AG04450 (cell line): ENCODE results near the gene EHMT1. TPM values are rescaled to one million over a fixed set of nuclear protein-coding genes. Genes with fewer than 3 reads are reported as not detected.

ENCODE experiments used
- CTCF ChIA-PET: fragments of 300-600, 350-600 bp; formaldehyde crosslinking; extraction: SDS; loops from one replicate; lab custom pipeline; 2022; ENCODE audit warnings: antibody characterized with exemption, inconsistent platforms; lab: Charles Lee
- POLR2A ChIA-PET: fragments of 350-600 bp; formaldehyde crosslinking; extraction: SDS; loops from one replicate; lab custom pipeline; 2021; ENCODE audit warnings: antibody characterized with exemption, inconsistent platforms; lab: Yijun Ruan, JAX
- DNase-seq: peaks from one replicate; pipeline ENCODE4 v3.0.0-alpha.2; 2011; ENCODE audit warnings: low read depth, low spot score
- H3K27ac ChIP-seq: one replicate; pipeline ENCODE4 v1.5.1; 2012; ENCODE audit warnings: low read depth, low read length, control low read depth
- H3K27me3 ChIP-seq: one replicate; pipeline ENCODE4 v1.6.0; 2012; ENCODE audit warnings: low read length; ENCODE audit not compliant: control insufficient read depth, insufficient read depth
- H3K4me3 ChIP-seq: 2 replicates; pipeline ENCODE4 v1.5.1; 2011; ENCODE audit warnings: mild to moderate bottlenecking, low read depth, low read length, control low read depth
- H3K9me3 ChIP-seq: 2 replicates; pipeline ENCODE4 v1.5.1; 2012; ENCODE audit warnings: low read length; ENCODE audit not compliant: control insufficient read depth, insufficient read depth
- polyA plus RNA-seq: library from polyadenylated mRNA; depleted of rRNA; stranded (reverse); fragments of >200 nt; gene quantifications from 2 replicates; pipeline ENCODE4 v1.2.3, GENCODE V29; 2011
- TF ChIP-seq, protein P1 (sequence below): IDR thresholded peaks from 2 replicates; pipeline ENCODE4 v1.5.1; 2011; ENCODE audit warnings: low read depth, low read length, control low read depth, inconsistent platforms

The EHMT1 gene
- polyA plus RNA-seq, 1 experiment, result 26.1 TPM

DNA sequence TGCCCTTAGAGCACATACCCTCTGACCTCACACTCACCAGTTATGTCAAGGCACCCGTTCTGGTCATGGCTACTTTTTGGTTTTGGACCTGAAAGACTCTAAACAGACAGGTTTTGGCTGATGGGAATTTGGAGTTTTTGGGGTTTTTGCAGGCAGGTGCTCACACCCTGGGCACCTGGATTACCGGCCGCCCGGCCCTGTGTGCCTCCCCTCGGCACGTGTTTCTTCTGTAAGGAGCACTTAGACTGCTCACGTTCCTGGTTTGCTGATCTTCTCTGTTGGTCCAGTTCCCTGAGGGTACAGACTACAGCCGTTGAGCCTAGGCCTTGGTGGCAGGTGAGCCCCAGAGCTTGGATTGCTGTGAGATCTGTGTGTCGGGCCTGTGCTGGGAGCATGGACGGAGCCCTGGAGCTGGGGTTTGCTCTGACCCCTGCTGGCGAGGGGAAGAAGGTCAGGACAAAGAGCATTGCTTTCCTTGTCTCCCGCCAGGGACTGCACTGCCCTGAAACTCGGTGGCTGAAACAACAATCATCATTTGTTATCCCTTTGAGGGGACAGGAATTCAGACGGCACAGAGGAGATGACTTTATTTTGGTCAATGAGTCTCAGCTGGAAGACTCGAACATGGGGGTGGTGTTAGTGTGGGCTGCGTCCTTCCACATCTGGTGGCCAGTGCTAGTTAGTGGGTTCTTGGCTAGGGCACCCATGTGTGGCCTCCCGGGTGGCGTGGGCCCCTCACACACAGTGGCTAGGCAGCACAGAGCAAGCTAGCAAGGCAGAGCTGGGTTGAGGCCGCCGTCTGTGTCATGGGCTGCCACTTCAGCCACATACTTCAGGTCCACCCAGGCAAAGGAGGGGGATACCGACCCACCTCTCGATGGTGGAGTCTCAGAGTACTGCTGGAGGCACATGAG, 76.4 kb downstream of the EHMT1 start:
- H3K4me3 ChIP-seq, result no peak overlapping the region

GRCh38 chr9:137696136-137696925, 77.5 kb downstream of the EHMT1 start:
- TF ChIP-seq, protein P1, sequence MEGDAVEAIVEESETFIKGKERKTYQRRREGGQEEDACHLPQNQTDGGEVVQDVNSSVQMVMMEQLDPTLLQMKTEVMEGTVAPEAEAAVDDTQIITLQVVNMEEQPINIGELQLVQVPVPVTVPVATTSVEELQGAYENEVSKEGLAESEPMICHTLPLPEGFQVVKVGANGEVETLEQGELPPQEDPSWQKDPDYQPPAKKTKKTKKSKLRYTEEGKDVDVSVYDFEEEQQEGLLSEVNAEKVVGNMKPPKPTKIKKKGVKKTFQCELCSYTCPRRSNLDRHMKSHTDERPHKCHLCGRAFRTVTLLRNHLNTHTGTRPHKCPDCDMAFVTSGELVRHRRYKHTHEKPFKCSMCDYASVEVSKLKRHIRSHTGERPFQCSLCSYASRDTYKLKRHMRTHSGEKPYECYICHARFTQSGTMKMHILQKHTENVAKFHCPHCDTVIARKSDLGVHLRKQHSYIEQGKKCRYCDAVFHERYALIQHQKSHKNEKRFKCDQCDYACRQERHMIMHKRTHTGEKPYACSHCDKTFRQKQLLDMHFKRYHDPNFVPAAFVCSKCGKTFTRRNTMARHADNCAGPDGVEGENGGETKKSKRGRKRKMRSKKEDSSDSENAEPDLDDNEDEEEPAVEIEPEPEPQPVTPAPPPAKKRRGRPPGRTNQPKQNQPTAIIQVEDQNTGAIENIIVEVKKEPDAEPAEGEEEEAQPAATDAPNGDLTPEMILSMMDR, result no peak
- no peak for DNase-seq
- H3K4me3 ChIP-seq, result no peak overlapping the region
- H3K27me3 ChIP-seq, result no peaks in the 10 kb centered on the region
- ChIA-PET CTCF (interaction anchor here (1.0 to 1.4 kb wide), 2 partner anchors 23 to 25 kb away, joined by 4 to 5 read pairs; no protein-coding TSS in a partner anchor), POLR2A (no interaction called here)
- no peak overlapping the region for H3K27ac ChIP-seq
- H3K9me3 ChIP-seq, result no peaks in the 10 kb centered on the region; the same call in none of the 2 replicates

More for the DNA sequence above, 76.4 kb downstream of the EHMT1 start:
- CTCF ChIA-PET, result interaction anchor here (0.9 to 1.1 kb wide), 3 partner anchors 9 to 24 kb away, joined by 3 to 6 read pairs (median 4); no protein-coding TSS in a partner anchor
- no peak for DNase-seq
- no peaks in the 10 kb centered on the region for H3K27me3 ChIP-seq
- POLR2A ChIA-PET, result no interaction called here
- H3K9me3 ChIP-seq, result no peaks in the 10 kb centered on the region; the same call in 1 of the 2 replicates
- TF ChIP-seq, protein P1, result peak; percentile 50
- H3K27ac ChIP-seq, result peak overlapping the region; percentile 2

DNA sequence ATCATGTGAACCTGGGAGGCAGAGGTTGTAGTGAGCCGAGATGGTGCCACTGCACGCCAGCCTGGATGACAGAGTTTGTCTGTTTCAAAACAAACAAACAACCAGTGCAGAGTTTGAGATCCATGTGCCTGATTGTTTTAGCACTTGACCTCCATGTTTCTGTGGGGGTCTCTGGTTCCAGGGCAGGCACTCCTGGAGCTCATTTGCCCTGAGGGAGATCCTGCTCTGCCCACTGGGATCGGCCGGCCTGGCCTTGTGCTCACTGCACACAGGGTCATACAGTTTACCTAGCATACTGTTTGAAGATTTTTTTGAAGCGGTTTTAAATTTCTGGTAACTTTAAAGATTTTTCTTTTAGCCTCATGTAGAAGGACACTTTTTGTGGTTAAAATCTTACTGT, 78.4 kb downstream of the EHMT1 start:
- Histone ChIP-seq H3K4me3 (no peak overlapping the region), H3K27me3 (no peaks in the 10 kb centered on the region), H3K27ac (no peak overlapping the region), H3K9me3 (peaks cover under 1% of the 10 kb centered on the region)
- POLR2A ChIA-PET, result no interaction called here
- TF ChIP-seq, protein P1, result no peak
- no peak for DNase-seq
- CTCF ChIA-PET, result interaction anchor here (1.4 kb wide), 1 partner anchor 24 kb away, joined by 5 read pairs; no protein-coding TSS in a partner anchor

- Histone ChIP-seq H3K9me3 (peaks cover 7% of the 10 kb centered on the region), H3K27me3 (no peaks in the 10 kb centered on the region), H3K4me3 (no peak overlapping the region), H3K27ac (no peak overlapping the region)
- TF ChIP-seq, protein P1, result no peak
- DNase-seq, result no peak
- POLR2A ChIA-PET, result no interaction called here
- CTCF ChIA-PET, result interaction anchor here (1.4 kb wide), 1 partner anchor 25 kb away, joined by 5 read pairs; no protein-coding TSS in a partner anchor
Measured at GRCh38 chr9:137697832-137698231, 79.0 kb downstream of the EHMT1 start.
